ENCODE results near the gene DMRT2.

Gene DMRT2

DNA sequence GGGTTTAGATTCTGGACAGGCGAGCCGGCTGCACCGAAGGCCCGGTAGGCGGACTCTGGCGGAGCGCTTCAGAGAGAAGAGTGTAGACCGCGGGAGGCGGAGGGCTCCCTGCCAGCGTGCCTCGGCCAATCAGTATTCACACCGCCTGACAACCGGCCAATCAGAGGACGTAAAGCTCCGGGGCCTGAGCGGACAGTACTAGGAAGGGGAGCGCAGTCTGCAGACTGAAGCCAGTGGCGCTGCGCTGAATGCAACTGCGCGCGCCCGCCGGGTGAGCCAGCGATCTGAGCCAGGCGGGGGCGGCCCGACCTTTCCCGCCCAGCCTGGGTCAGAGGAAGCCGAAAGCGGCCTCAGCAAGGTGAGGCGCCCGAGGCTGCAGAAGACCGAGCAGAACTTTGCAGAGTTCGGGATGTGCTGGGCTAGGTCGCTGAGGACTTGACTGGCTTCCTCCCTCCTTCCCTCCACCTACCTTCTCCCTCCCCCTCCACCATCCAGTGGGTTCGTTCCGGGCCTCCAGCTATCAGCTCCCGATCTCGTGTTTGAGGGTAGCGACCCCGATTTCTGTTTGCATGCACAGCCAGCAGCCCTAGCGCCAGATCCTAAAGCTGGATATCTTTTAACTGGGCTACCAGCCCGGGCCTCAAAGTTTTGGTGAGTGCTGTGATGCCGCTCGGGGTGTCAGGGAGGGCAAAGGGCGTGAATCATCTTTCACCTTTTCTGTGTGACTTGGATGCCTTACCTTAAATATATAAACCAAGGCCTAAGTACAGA is at the start of gene DMRT2:
Gene DMRT2, plus strand, starts transcription at position 233 of the 771 bp plus-strand sequence. CDS start 1,257 bp downstream, outside the sequence.
- peak; percentile 62 for DNase-seq (ENCODE audit: low read depth)
- peak within 1 kb of the TSS; percentile 29 for H3K4me3 ChIP-seq (ENCODE audit: low read depth, low read length)

DNA sequence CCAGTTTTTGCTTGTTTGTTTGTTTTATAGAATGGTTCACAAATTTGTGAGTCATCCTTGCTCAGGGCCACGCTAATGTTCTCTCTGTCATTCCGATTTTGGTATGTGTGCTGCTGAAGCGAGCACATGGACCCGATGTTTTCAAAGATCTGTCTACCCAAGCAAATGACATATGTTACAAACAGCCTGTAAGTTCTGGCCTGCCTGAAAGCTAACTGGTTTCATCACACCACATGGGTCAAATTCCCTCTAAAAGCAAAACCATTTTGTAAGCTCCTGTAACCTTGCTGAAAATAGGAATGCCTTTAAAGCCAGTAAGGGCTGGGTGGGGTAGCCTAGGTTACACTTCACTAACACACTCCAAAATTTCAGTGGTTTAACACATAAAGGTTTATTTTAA is 48.3 kb upstream of the DMRT2 start:
- no peak for DNase-seq (ENCODE audit: low read depth)
- no peak overlapping the region for H3K4me3 ChIP-seq (ENCODE audit: low read depth, low read length)

DNA sequence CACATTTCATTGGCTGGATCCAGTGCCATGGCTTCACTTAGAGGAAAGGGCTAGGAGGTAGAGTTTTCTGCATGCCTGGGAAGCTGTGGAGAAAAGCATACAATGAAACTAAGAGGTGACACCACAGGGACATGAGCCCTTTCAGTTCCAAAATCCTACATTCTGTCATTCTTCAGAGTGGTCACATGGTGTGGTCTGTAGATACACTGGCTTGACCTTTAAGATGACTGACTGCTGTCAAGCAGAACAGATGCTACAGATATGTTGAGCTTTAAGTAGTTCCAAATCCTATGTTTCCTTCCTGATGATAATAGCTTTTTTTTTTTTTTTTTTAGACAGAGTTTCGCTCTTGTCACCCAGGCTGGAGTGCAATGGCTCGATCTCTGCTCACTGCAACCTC is 47.5 kb upstream of the DMRT2 start:
- no peak for DNase-seq (ENCODE audit: low read depth)
- no peak overlapping the region for H3K4me3 ChIP-seq (ENCODE audit: low read depth, low read length)

DNA sequence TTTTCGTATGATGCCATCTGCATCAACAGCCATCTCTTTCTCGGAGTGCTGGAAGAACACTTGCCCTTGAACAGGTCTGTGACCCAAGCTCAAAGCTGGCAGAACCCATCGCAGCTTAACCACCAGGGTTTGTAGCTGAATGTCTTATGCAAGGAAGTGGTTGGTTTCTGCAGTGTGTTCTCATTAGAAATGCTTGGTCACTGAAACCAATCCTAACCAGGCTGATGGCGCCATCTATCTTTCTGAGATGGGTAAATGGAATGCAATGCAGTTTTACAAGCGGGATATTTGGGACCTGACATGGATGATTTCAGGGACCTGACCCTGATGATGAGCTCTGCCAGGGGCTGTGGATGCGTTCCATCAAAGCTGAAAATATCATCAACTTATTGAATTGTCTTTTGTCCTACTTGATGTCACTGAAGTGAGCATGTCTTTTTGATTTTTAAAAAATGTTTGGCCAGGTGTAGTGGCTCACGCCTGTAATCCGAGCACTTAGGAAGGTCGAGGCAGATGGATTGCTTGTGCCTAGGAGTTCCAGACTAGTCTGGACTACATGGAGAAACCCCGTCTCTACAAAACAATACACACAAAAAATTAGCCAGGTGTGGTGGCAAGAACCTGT is 45.0 kb upstream of the DMRT2 start:
- no peak for DNase-seq (ENCODE audit: low read depth)

DNA sequence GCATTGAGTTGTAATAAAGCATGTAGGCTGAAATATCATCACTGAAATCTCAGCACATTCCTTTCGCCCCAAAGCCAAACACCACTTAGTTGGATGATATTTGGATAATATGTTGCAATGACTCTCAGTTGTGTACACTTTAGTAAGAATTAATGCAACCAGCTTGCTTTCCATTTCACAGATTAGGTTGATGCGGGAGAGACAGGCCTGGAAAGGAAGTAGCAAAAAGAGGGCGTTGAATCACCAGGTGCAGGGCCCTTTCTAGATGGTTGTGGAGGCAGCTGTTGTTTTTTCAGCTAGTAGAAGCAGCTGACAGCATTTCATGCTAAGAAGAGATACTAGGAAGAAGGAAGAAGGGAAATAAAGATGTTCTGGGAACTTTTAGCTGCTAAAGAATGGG is 42.8 kb upstream of the DMRT2 start:
- no peak overlapping the region for H3K4me3 ChIP-seq (ENCODE audit: low read depth, low read length)
- DNase-seq (ENCODE audit: low read depth) = no peak

More for the DNA sequence above, 45.0 kb upstream of the DMRT2 start:
- H3K4me3 ChIP-seq (ENCODE audit: low read depth, low read length) = no peak overlapping the region

DNA sequence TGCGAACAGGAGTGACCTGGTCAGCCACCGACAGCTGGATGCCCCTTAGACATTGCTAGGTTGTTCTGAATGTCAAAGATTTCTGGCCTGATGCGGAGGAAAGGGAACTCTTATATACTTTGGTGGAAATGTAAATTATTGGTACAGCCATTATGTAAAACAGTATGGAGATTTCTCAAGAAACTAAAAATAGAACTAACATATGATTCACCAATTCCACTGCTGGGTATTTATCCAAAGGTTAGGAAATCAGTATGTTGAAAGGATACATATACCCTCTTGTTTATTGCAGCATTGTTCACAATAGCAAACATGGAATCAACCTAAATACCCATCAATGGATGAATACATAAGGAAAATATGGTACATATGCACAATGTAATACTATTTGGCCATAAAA is 41.9 kb upstream of the DMRT2 start:
- DNase-seq (ENCODE audit: low read depth) = no peak
- H3K4me3 ChIP-seq (ENCODE audit: low read depth, low read length) = no peak overlapping the region

DNA sequence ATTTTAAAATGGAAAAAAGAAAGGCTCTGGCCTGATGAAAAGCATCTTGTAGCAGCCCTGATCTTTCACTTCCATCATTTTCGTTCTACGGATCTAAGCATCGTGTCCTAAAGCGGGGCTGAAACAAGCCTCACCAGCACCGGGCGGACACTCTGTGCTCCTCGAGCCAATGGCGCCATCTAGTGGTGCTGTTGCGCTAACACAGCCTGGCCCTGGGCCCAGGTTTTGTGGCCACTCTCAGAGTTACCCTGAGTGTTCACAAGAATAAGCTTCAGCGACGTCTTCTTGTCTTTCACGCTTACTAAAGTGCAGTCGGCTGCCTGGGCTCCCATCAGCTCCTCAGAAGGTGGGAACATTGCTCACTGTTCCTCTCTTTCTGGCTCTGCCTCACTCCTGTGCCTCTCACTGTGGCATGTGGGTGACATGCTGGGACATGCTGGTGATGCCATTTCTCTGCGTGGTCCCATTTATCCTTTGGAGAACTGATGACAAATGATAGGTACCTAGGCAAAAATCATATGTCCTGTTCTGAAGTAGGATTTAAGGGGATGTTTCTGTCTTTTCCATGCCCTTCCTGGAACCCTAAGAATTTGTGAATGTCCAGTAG is 41.0 kb upstream of the DMRT2 start:
- no peak for DNase-seq (ENCODE audit: low read depth)
- H3K4me3 ChIP-seq (ENCODE audit: low read depth, low read length) = no peak overlapping the region

DNA sequence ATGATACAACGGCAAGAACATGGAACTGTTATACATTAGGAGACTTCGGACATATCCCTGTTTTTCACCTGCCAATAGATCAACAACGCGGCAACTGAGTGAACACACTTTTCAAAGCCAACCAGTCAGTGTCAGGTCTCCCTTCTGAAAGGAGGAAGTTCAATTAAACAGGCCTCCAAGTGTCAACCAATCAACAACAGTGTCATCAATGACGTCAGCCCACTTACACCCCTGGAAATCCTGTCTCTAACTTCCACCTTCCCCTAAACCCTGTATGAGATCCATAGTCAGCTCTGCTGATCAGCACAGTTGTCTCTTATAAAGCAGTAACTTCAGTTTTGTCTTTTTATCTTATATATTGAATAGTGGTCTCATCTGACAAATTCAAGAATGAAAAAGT is 37.1 kb upstream of the DMRT2 start:
- no peak overlapping the region for H3K4me3 ChIP-seq (ENCODE audit: low read depth, low read length)
- DNase-seq (ENCODE audit: low read depth) = no peak

DNA sequence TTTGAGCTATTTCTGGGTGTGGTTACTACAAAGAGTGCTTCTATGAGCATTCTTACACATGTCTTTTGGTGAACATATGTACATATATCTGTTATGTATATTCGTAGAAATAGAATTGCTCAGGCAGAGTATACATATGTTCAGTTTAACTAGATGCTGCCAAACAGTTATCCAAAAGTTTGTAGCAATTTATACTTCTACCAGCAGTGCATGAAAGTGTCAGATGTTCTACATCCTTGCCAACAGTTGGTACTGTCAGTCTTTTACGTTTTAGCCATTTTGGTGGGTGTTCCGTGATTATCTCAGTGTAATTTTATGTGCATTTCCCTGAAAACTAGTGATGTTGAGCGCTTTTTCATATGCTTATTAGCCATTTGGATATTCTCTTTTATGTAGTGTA is 35.9 kb upstream of the DMRT2 start:
- no peak overlapping the region for H3K4me3 ChIP-seq (ENCODE audit: low read depth, low read length)
- DNase-seq (ENCODE audit: low read depth) = no peak

DNA sequence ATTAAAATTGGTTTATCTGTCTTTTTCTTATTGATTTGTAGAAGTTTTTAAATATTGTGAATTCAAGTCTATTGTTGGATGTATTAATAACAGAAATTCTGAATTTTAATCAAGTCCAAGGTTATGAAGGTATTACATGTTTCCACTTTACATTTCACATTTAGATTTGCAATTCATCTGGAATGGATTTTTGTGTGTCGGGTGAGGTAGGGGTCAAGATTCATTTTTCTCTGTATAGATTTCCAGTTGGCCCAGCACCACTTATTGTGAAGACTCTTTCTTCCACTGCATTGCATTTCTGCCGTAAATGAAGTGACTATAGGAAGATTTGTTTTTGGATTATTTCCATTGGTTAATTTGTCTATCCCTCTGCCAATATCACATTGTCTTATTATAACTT is 35.5 kb upstream of the DMRT2 start:
- H3K4me3 ChIP-seq (ENCODE audit: low read depth, low read length) = no peak overlapping the region
- no peak for DNase-seq (ENCODE audit: low read depth)

DNA sequence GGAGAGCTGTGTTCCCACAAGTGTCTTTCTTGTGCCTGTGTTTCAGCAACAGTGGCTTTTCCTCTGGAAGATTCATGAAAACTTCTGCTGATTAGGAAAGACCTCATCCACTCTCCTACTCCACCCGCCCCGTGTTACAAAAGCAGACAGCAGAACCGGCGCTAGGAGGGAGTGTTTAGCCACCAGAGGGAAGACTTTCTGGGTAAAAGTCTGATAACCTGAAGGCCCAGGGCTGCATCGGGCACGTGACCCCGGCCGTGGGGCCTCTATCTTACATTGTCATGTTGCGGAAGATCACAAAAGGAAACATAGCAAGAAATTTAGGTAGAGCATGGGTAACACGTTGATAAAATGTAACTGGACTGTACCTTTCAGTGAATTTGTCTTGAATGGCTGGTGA is 32.0 kb upstream of the DMRT2 start:
- no peak for DNase-seq (ENCODE audit: low read depth)
- no peak overlapping the region for H3K4me3 ChIP-seq (ENCODE audit: low read depth, low read length)

DNA sequence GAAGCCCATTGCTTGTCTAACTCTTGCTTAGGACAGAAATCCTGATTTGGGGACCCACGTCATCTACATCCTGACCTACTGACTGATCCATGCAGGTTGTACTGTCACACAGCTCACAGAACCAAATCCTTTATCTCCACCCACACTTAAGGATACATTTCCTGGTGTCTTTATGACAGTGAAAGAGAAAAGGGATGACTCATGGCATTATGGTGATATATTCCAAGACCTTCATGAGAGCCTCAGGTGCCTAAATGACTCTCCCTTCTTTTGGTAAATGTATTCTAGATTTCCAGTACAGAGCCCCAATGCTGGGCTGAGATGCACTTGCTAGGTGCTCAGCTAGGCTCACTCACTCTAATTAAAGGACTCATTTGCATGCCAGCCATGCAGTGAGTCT is 26.0 kb upstream of the DMRT2 start:
- no peak for DNase-seq (ENCODE audit: low read depth)
- no peak overlapping the region for H3K4me3 ChIP-seq (ENCODE audit: low read depth, low read length)

DNA sequence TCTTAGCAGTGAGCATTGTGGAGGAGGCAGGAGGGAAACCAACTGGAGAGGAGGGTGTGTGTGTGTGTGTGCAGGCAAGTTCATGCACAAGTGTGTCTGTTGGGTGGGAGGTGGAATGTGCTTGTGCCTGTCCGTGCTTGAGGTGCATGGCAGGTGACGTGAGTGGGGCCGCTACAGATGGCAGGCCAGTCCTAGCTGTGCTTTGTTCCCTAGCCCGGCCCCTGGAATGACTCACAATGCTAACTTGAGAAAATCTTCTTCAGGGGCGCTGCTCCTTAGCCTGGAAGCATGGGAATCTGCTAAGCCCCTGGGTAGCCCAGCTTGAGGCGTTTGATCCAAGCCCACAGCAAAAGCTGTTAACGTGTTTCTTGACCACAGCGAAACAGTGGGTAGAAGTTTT is 25.0 kb upstream of the DMRT2 start:
- no peak overlapping the region for H3K4me3 ChIP-seq (ENCODE audit: low read depth, low read length)
- no peak for DNase-seq (ENCODE audit: low read depth)

DNA sequence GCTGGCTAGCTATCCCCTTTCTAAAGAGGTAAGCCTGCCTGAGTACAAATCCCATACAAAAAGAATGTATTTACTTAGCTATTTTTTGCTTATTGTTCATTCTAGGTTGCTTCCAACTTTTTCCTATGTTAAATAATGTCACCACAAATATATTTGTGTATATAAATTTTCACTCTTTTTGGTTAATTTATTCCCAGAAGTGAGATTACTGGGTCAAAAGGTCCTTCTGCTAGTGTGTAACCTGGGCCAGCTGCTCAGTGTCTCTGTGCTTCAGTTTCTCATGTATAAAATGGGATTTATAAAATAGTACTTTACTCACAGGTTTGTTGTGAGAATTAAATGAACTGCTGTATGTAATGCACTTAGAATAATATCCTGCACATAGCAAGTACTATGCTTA is 23.9 kb upstream of the DMRT2 start:
- DNase-seq (ENCODE audit: low read depth) = no peak
- H3K4me3 ChIP-seq (ENCODE audit: low read depth, low read length) = no peak overlapping the region

DNA sequence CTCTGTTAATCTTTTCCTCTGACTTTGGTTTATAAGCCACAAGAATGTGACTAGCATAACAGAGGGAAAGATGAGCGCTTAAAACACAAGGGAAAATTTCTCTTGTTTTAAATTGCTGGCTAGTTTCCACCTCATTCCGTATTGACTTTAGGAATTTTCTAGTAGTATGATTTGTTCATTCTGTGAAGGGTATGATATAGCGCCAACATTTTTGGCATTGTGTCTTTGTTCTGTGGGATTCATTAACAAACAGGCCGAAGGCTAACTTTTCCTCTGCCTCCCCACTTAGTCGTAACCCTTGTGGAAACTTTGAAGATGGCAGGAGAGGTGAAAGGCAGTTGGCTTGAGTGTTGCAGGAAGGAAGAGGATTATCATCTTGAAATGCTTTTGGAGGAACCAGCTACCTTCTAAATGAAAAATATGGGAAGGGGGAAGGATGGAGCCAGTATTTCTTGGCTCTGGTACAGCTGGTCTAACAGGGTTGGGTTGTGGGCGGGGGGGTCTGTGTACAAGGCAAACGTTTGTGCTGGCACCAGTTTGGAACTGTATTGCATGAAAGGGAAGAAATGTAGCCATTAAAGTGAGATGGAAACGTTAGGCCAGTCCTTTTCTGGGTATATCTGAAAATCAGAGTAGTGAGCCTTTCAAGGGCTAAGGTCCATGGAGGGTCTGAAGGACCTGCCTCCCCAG is 21.5 kb upstream of the DMRT2 start:
- no peak for DNase-seq (ENCODE audit: low read depth)
- no peak overlapping the region for H3K4me3 ChIP-seq (ENCODE audit: low read depth, low read length)

DNA sequence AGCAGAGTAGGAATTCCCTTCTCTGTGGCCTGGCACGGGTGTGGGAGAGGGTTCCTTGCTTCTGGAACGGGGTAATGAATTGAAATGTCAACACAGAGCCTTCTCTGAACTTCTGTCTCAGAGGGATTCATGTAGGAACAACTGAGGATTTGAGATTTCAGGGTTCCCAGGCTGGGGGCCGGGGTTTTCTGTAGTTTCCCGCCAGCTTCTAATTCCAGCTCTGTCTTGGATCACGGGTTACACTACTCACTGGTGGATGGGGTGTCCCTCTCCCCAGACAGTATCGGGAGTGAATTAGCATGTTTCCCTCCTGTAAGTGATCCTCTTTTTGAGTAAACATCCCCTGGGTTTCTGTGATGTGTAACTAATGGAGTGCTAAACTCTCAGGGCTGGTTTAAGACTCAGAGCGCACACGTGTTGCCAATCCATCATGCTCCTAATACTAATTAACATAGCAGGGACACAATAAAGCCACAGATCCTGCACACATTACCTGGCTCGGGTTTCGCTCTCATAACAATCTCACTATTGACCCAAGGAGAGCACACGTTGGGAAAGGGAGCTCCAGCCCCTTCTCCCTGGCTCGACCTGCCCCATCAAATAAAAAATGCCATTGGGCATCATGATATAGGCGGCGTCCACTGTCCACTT is 18.1 kb upstream of the DMRT2 start:
- H3K4me3 ChIP-seq (ENCODE audit: low read depth, low read length) = no peak overlapping the region
- DNase-seq (ENCODE audit: low read depth) = no peak

DNA sequence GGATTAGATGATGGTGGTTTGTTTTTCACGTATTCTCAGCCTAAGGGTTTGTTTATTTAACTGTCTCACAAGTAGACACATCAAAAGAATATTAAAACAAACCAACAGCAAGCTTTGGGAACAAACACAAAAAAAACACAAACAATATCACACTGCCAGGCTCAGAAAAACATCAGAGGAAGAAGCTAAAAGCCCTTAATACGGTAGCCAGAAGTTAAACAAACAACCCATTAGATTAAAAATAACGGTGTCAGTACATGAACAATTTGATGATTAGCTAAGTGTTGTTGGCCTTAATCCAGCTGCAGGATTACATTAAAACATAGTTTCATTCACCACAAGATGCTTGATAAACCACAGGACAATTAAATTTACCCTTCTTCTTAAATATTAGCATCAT is 15.9 kb upstream of the DMRT2 start:
- H3K4me3 ChIP-seq (ENCODE audit: low read depth, low read length) = no peak overlapping the region
- no peak for DNase-seq (ENCODE audit: low read depth)

DNA sequence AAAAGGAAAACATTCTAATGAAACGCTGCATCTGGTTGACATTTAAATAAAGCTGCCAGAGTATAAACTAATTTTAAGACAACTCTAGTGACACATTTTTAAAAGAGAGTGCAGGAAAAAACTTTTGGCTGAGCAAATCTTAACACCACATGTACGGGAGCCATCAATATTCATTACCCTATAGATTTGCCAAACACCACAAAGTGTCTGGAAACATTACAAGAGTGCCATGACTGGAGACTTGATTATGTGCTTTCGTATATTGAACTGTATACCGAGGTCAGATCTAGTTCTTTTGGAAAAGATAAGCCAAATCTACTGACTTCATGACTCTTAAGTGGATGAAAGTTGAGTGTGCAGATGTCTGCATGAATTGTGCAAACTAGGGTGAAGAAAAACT is 10.6 kb upstream of the DMRT2 start:
- DNase-seq (ENCODE audit: low read depth) = no peak

DNA sequence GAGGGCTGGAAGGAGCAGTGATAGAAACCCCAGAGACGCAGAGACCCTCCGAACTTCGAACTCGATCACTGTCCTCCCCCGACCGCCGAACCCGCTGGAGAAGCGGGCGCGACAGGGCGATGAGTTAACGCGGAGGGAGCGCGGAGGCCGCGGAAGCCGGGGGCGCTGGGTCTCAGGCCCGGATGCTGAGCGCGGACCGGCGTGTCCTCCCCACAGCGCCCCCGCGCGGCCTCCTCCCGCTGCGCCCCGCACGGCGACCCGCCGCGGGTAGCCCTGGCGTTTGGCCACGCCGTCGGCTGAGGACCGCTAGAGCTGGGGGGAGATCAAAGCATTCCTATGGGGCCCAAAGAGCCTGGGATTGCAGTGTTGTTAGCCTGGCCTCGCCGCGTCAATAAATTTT is 7.7 kb upstream of the DMRT2 start:
- DNase-seq (ENCODE audit: low read depth) = no peak
- H3K4me3 ChIP-seq (ENCODE audit: low read depth, low read length) = peak overlapping the region; percentile 10

More for the DNA sequence above, 10.6 kb upstream of the DMRT2 start:
- H3K4me3 ChIP-seq (ENCODE audit: low read depth, low read length) = no peak overlapping the region

DNA sequence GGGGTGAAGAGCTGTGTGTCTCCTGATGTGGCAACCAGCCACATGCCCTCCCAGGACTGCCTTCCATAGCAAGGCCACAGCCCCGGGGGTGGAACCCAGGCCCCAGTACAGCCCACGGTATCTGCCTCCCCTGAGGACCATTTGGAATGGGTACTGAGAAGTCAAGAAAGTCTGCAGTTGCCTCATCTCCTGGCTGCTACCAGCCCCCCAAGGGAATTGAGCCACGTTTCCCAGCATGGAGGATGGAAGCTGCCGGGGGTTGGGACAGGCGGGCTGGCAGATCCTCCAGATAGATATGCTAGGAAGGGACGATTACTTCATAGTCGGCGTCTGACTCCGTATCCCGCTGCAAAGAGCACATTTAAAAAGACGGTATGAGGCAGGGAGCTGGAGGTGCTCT is 5.5 kb upstream of the DMRT2 start:
- no peak overlapping the region for H3K4me3 ChIP-seq (ENCODE audit: low read depth, low read length)
- DNase-seq (ENCODE audit: low read depth) = no peak
